Prostate gland (tissue), 2 donors: ENCODE measurements around the gene TMCC1.

Experiments
- CTCF ChIP-seq, 4 experiments: fragments of 200-600 bp in 2 of 4; fragments of 450-650 bp in 2 of 4; sonication (generic) in 2 of 4; IDR thresholded peaks; 1 replicate in 3 of 4; 2 replicates in 1 of 4; pipeline ENCODE4 v1.5.1; 2016 to 2019; ENCODE audit warnings: antibody characterized with exemption in 4 of 4, mild to moderate bottlenecking in 2 of 4, moderate library complexity in 2 of 4
- POLR2A ChIP-seq: fragments of 450-650 bp; IDR thresholded peaks from one replicate; pipeline ENCODE4 v1.6.1; 2016; ENCODE audit warnings: antibody characterized with exemption, mild to moderate bottlenecking
- POLR2AphosphoS5 ChIP-seq: sonication (generic); formaldehyde crosslinking; IDR thresholded peaks from one replicate; pipeline ENCODE4 v1.6.1; 2017; ENCODE audit warnings: antibody characterized with exemption

- TF ChIP-seq CTCF (IDR thresholded peaks at IDR 0.05) (no peak), POLR2A (no peak), POLR2AphosphoS5 (no peak)
Measured at GRCh38 chr3:129633751-129634481, 259.6 kb downstream of the TMCC1 start.
